ENCODE data around the gene RANBP17.

Gene RANBP17

GRCh38 chr5:170861917-170862766 is at the start of gene RANBP17:
TSS of gene RANBP17 (plus strand) at chr5:170862018.
- TF ChIP-seq EZH2phosphoT487 (IDR thresholded peaks at IDR 0.05; ENCODE audit: borderline replicate concordance, low read length) = no peak
- TF ChIP-seq, protein P1, sequence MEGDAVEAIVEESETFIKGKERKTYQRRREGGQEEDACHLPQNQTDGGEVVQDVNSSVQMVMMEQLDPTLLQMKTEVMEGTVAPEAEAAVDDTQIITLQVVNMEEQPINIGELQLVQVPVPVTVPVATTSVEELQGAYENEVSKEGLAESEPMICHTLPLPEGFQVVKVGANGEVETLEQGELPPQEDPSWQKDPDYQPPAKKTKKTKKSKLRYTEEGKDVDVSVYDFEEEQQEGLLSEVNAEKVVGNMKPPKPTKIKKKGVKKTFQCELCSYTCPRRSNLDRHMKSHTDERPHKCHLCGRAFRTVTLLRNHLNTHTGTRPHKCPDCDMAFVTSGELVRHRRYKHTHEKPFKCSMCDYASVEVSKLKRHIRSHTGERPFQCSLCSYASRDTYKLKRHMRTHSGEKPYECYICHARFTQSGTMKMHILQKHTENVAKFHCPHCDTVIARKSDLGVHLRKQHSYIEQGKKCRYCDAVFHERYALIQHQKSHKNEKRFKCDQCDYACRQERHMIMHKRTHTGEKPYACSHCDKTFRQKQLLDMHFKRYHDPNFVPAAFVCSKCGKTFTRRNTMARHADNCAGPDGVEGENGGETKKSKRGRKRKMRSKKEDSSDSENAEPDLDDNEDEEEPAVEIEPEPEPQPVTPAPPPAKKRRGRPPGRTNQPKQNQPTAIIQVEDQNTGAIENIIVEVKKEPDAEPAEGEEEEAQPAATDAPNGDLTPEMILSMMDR (IDR thresholded peaks at IDR 0.05; ENCODE audit: low read depth, low read length, poor library complexity, severe bottlenecking) = no peak
- Histone ChIP-seq H3K4me3 (ENCODE audit: low read length) (no peak within 1 kb of the TSS), H3K9me2 (replicated peaks; ENCODE audit: control insufficient read depth, low read length) (no peaks in the 10 kb centered on the region), H3K36me3 (ENCODE audit: control insufficient read depth, low read length) (no peaks in the 10 kb centered on the region), H3K4me1 (ENCODE audit: control insufficient read depth, low read length) (no peaks in the 10 kb centered on the region), H3F3A (ENCODE audit: control insufficient read depth, insufficient read depth) (no peaks in the 10 kb centered on the region), H3K9me3 (ENCODE audit: control insufficient read depth, insufficient read depth, low read length) (peaks cover 6% of the 10 kb centered on the region; the same call in 1 of the 2 replicates), H3K27ac (ENCODE audit: low read depth, low read length) (no peak within 1 kb of the TSS), H3K4me2 (ENCODE audit: low read length) (no peak within 1 kb of the TSS), H3K79me2 (ENCODE audit: control insufficient read depth, low read length) (no peaks in the 10 kb centered on the region), H4K20me1 (ENCODE audit: control insufficient read depth, insufficient read depth, low read depth, low read length) (no peaks in the 10 kb centered on the region), H3K27me3 (ENCODE audit: control insufficient read depth, low read length) (no peaks in the 10 kb centered on the region)

- H3K9me2 ChIP-seq (replicated peaks; ENCODE audit: control insufficient read depth, low read length) = no peaks in the 10 kb centered on the region
- H4K20me1 ChIP-seq (ENCODE audit: control insufficient read depth, insufficient read depth, low read depth, low read length) = no peaks in the 10 kb centered on the region
- no peaks in the 10 kb centered on the region for H3K9me3 ChIP-seq (ENCODE audit: control insufficient read depth, insufficient read depth, low read length)
- H3K36me3 ChIP-seq (ENCODE audit: control insufficient read depth, low read length) = no peaks in the 10 kb centered on the region
- no peak overlapping the region for H3K27ac ChIP-seq (ENCODE audit: low read depth, low read length)
- no peak overlapping the region for H3K4me2 ChIP-seq (ENCODE audit: low read length)
- no peaks in the 10 kb centered on the region for H3K27me3 ChIP-seq (ENCODE audit: control insufficient read depth, low read length)
- no peak for TF ChIP-seq EZH2phosphoT487 (IDR thresholded peaks at IDR 0.05; ENCODE audit: borderline replicate concordance, low read length)
- TF ChIP-seq, protein P1 (IDR thresholded peaks at IDR 0.05; ENCODE audit: low read depth, low read length, poor library complexity, severe bottlenecking) = no peak
- no peaks in the 10 kb centered on the region for H3K4me1 ChIP-seq (ENCODE audit: control insufficient read depth, low read length)
- H3F3A ChIP-seq (ENCODE audit: control insufficient read depth, insufficient read depth) = no peaks in the 10 kb centered on the region
- no peaks in the 10 kb centered on the region for H3K79me2 ChIP-seq (ENCODE audit: control insufficient read depth, low read length)
- no peak overlapping the region for H3K4me3 ChIP-seq (ENCODE audit: low read length)
Measured at GRCh38 chr5:170813231-170813630, 48.6 kb upstream of the RANBP17 start.

- TF ChIP-seq, protein P1 (IDR thresholded peaks at IDR 0.05; ENCODE audit: low read depth, low read length, poor library complexity, severe bottlenecking) = no peak
- TF ChIP-seq EZH2phosphoT487 (IDR thresholded peaks at IDR 0.05; ENCODE audit: borderline replicate concordance, low read length) = no peak
- Histone ChIP-seq H3K4me2 (ENCODE audit: low read length) (no peak overlapping the region), H3K27me3 (ENCODE audit: control insufficient read depth, low read length) (no peaks in the 10 kb centered on the region), H3K9me3 (ENCODE audit: control insufficient read depth, insufficient read depth, low read length) (no peaks in the 10 kb centered on the region), H3K27ac (ENCODE audit: low read depth, low read length) (no peak overlapping the region), H4K20me1 (ENCODE audit: control insufficient read depth, insufficient read depth, low read depth, low read length) (no peaks in the 10 kb centered on the region), H3K79me2 (ENCODE audit: control insufficient read depth, low read length) (no peaks in the 10 kb centered on the region), H3K9me2 (replicated peaks; ENCODE audit: control insufficient read depth, low read length) (no peaks in the 10 kb centered on the region), H3K4me3 (ENCODE audit: low read length) (no peak overlapping the region), H3K4me1 (ENCODE audit: control insufficient read depth, low read length) (no peaks in the 10 kb centered on the region), H3K36me3 (ENCODE audit: control insufficient read depth, low read length) (no peaks in the 10 kb centered on the region), H3F3A (ENCODE audit: control insufficient read depth, insufficient read depth) (no peaks in the 10 kb centered on the region)
Measured at GRCh38 chr5:170817195-170817594, 44.6 kb upstream of the RANBP17 start.

Measured in DOHH2 (cell line).